Mesenchymal stem cell (in vitro differentiated cells and primary cell): ENCODE results near the gene FASTKD3.

Source experiments
- DNase-seq: peaks from one replicate; pipeline ENCODE4 v3.0.0-alpha.2; 2013
- H2AFZ ChIP-seq: one replicate; pipeline ENCODE4 v1.6.1; 2013; ENCODE audit warnings: low read depth, mild to moderate bottlenecking, control low read depth, inconsistent platforms, low read length, moderate library complexity
- H2AK5ac ChIP-seq: 2 replicates; pipeline ENCODE4 v1.6.1; 2013; ENCODE audit warnings: low read length, moderate library complexity, mild to moderate bottlenecking, inconsistent platforms; ENCODE audit not compliant: severe bottlenecking
- H2BK120ac ChIP-seq: one replicate; pipeline ENCODE4 v1.6.1; 2013; ENCODE audit warnings: low read depth, mild to moderate bottlenecking, inconsistent platforms, low read length, moderate library complexity
- H2BK12ac ChIP-seq, 2 experiments: one replicate each; pipeline ENCODE4 v1.6.1; 2013; ENCODE audit warnings: inconsistent platforms in 2 of 2, low read length in 2 of 2, mild to moderate bottlenecking in 2 of 2, moderate library complexity in 2 of 2, control low read depth in 1 of 2
- H2BK15ac ChIP-seq: one replicate; pipeline ENCODE4 v1.6.1; 2013; ENCODE audit warnings: mild to moderate bottlenecking, low read depth, inconsistent platforms; ENCODE audit not compliant: poor library complexity, severe bottlenecking
- H2BK5ac ChIP-seq: 2 replicates; pipeline ENCODE4 v1.6.1; 2013; ENCODE audit warnings: low read depth, mild to moderate bottlenecking, low read length, control low read depth, inconsistent platforms; ENCODE audit not compliant: poor library complexity, severe bottlenecking
- H3K14ac ChIP-seq, 2 experiments: one replicate each; pipeline ENCODE4 v1.6.1; 2013; ENCODE audit warnings: inconsistent platforms in 2 of 2, low read length in 2 of 2, control low read depth in 1 of 2, mild to moderate bottlenecking in 1 of 2, moderate library complexity in 1 of 2
- H3K18ac ChIP-seq, 2 experiments: one replicate each; pipeline ENCODE4 v1.6.1; 2013; ENCODE audit warnings: inconsistent platforms in 2 of 2, low read length in 2 of 2, control low read depth in 1 of 2, low read depth in 1 of 2, mild to moderate bottlenecking in 1 of 2
- H3K23ac ChIP-seq, 2 experiments: one replicate each; pipeline ENCODE4 v1.6.1; 2013; ENCODE audit warnings: inconsistent platforms in 2 of 2, low read length in 2 of 2, mild to moderate bottlenecking in 2 of 2, moderate library complexity in 2 of 2, control low read depth in 1 of 2
- H3K27ac ChIP-seq: 2 replicates; pipeline ENCODE4 v1.5.1; 2013; ENCODE audit warnings: mild to moderate bottlenecking, moderate library complexity, low read length, control low read depth, inconsistent platforms; ENCODE audit not compliant: poor library complexity, severe bottlenecking
- H3K27me3 ChIP-seq, 2 experiments: 2 replicates each; pipeline versions ENCODE4 v1.6.1 to v1.7.0; 2013; ENCODE audit warnings: low read length in 2 of 2, mild to moderate bottlenecking in 2 of 2, moderate library complexity in 2 of 2, control low read depth in 1 of 2, inconsistent platforms in 1 of 2; ENCODE audit not compliant: control insufficient read depth in 1 of 2, insufficient read depth in 1 of 2
- H3K36me3 ChIP-seq, 2 experiments: 2 replicates each; pipeline versions ENCODE4 v1.6.1 to v1.7.0; 2013; ENCODE audit warnings: low read length in 2 of 2, control low read depth in 1 of 2, inconsistent platforms in 1 of 2, low read depth in 1 of 2, mild to moderate bottlenecking in 1 of 2; ENCODE audit not compliant: insufficient read depth in 2 of 2, control insufficient read depth in 1 of 2
- H3K4ac ChIP-seq, 2 experiments: one replicate each; pipeline ENCODE4 v1.6.1; 2013; ENCODE audit warnings: inconsistent platforms in 2 of 2, low read length in 2 of 2, mild to moderate bottlenecking in 2 of 2, moderate library complexity in 2 of 2, control low read depth in 1 of 2, low read depth in 1 of 2
- H3K4me1 ChIP-seq: 2 replicates; pipeline ENCODE4 v1.6.1; 2013; ENCODE audit warnings: low read depth, low read length, control low read depth; ENCODE audit not compliant: control insufficient read depth, insufficient read depth
- H3K4me2 ChIP-seq: 2 replicates; pipeline ENCODE4 v1.6.1; 2013; ENCODE audit warnings: low read length, mild to moderate bottlenecking, inconsistent platforms; ENCODE audit not compliant: poor library complexity, severe bottlenecking
- H3K4me3 ChIP-seq, 2 experiments: 2 replicates each; pipeline versions ENCODE4 v1.5.1 to v1.7.0; 2013; ENCODE audit warnings: low read length in 2 of 2, mild to moderate bottlenecking in 2 of 2, control low read depth in 1 of 2, low read depth in 1 of 2; ENCODE audit not compliant: insufficient read depth in 1 of 2
- H3K79me1 ChIP-seq: replicated peaks from 2 replicates; pipeline ENCODE4 v1.6.1; 2013; ENCODE audit warnings: mild to moderate bottlenecking, control low read depth, low read length, inconsistent platforms; ENCODE audit not compliant: poor library complexity, severe bottlenecking
- H3K9ac ChIP-seq: 2 replicates; pipeline ENCODE4 v1.7.0; 2013; ENCODE audit warnings: mild to moderate bottlenecking, low read length, moderate library complexity
- H3K9me3 ChIP-seq: 2 replicates; pipeline ENCODE4 v1.7.0; 2013; ENCODE audit warnings: mild to moderate bottlenecking, low read length; ENCODE audit not compliant: control insufficient read depth
- H4K8ac ChIP-seq: one replicate; pipeline ENCODE4 v1.6.1; 2013; ENCODE audit warnings: inconsistent platforms, mild to moderate bottlenecking, low read length, moderate library complexity
- H4K91ac ChIP-seq: one replicate; pipeline ENCODE4 v1.6.1; 2013; ENCODE audit warnings: mild to moderate bottlenecking, low read length, inconsistent platforms
- WGBS: methylation state at CpG from one replicate; pipeline ENCODE4 v1.1.7; 2013; ENCODE audit warnings: mixed read lengths; 5-methylcytosine and 5-hydroxymethylcytosine counted together

Gene FASTKD3

DNA sequence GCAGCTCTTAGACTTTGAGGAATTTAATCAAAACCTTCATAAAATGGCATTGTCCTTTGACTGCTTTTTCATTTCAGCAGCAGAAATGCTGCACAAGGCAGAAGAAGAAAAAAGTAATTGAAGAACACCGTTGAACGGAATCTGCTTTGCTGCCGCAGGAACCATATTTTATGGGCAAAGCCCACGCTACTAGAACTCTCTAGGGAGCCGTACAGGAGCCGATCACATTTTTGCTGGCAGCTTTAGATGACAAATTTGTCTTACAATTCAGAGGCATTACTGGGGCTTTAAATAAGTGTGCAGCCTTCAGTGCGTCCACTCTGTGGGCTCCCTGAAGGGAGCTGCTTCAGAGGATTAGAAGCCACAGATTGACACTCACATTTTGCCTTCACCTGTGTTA lies 23.3 kb downstream of the FASTKD3 start:
- no peak overlapping the region for H2BK12ac ChIP-seq
- 64% methylated on average over 7 of the region's 7 CpGs for WGBS
- no peaks in the 10 kb centered on the region for H3K79me1 ChIP-seq
- H2AK5ac ChIP-seq, result no peak overlapping the region
- no peak overlapping the region for H2BK15ac ChIP-seq
- peaks cover 41 to 71% of the 10 kb centered on the region in 2 experiments for H3K27me3 ChIP-seq
- H3K4ac ChIP-seq, result no peak overlapping the region
- no peak overlapping the region for H3K4me3 ChIP-seq
- no peaks in the 10 kb centered on the region for H3K9me3 ChIP-seq
- no peak overlapping the region for H3K4me2 ChIP-seq
- peaks cover 11% of the 10 kb centered on the region for H3K4me1 ChIP-seq
- H3K9ac ChIP-seq, result no peak overlapping the region
- no peaks in the 10 kb centered on the region for H3K36me3 ChIP-seq
- H2BK120ac ChIP-seq, result no peak overlapping the region
- no peak overlapping the region for H3K14ac ChIP-seq
- H4K91ac ChIP-seq, result no peak overlapping the region
- H2BK5ac ChIP-seq, result no peak overlapping the region
- no peak for DNase-seq
- H3K23ac ChIP-seq, result no peak overlapping the region
- no peak overlapping the region for H2AFZ ChIP-seq
- H3K27ac ChIP-seq, result no peak overlapping the region
- H4K8ac ChIP-seq, result no peak overlapping the region
- no peak overlapping the region for H3K18ac ChIP-seq

DNA sequence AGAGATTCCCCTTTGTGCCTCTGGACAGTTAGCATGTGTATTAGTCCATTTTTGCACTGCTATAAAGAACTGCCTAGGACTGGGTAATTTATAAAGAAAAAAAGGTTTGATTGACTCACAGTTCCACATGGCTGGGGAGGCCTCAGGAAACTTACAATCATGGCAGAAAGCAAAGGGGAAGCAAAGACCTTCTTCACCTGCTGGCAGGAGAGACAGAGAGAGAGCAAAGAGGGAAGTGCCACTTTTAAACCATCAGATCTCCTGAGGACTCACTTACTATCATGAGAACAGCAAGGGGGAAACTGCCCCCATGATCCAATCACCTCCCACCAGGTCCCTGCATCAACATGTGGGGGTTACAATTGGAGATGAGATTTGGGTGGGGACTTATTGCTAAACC lies 23.9 kb downstream of the FASTKD3 start:
- Histone ChIP-seq H3K18ac (no peak overlapping the region), H3K14ac (no peak overlapping the region), H3K4me2 (no peak overlapping the region), H2AFZ (no peak overlapping the region), H3K4me3 (no peak overlapping the region), H2BK120ac (no peak overlapping the region), H3K23ac (no peak overlapping the region), H3K79me1 (no peaks in the 10 kb centered on the region), H3K27ac (no peak overlapping the region), H3K27me3 (peaks cover 41 to 69% of the 10 kb centered on the region in 2 experiments), H3K9me3 (no peaks in the 10 kb centered on the region), H4K91ac (no peak overlapping the region), H3K4me1 (peaks cover 6% of the 10 kb centered on the region), H3K4ac (no peak overlapping the region), H2AK5ac (no peak overlapping the region), H4K8ac (no peak overlapping the region), H3K9ac (no peak overlapping the region), H2BK5ac (no peak overlapping the region), H3K36me3 (no peaks in the 10 kb centered on the region), H2BK15ac (no peak overlapping the region), H2BK12ac (no peak overlapping the region)
- DNase-seq, result no peak

DNA sequence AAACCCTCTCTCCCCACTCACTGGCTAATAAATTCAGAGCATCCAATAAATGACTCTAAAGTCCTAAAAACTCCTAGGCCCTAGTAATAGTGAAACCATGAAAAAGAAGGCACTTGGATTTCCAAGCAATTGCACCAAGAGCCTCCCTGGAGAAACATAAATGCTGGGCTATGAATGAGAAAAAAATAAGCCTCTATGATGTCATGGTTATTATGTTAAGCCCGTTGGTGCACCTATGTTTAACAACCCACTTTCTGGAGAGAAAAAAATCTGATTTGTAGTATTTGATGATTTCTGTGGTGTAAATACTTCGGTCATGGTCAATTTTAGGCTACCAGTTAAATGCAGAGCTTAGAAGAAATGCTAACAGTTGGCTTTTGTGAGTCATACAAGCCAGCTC lies 26.3 kb downstream of the FASTKD3 start:
- Histone ChIP-seq H3K9ac (no peak overlapping the region), H3K9me3 (no peaks in the 10 kb centered on the region), H4K91ac (no peak overlapping the region), H3K4me3 (no peak overlapping the region), H3K4me1 (peaks cover 4% of the 10 kb centered on the region), H2BK5ac (no peak overlapping the region), H3K27me3 (peaks cover 35 to 49% of the 10 kb centered on the region in 2 experiments), H3K14ac (no peak overlapping the region), H2BK120ac (no peak overlapping the region), H3K36me3 (no peaks in the 10 kb centered on the region), H2AK5ac (no peak overlapping the region), H4K8ac (no peak overlapping the region), H3K18ac (no peak overlapping the region), H2AFZ (no peak overlapping the region), H2BK12ac (no peak overlapping the region), H3K4me2 (no peak overlapping the region), H3K27ac (no peak overlapping the region), H3K79me1 (no peaks in the 10 kb centered on the region), H2BK15ac (no peak overlapping the region), H3K23ac (no peak overlapping the region), H3K4ac (no peak overlapping the region)
- no peak for DNase-seq
- WGBS, result 61% methylated on average over 2 of the region's 2 CpGs

DNA sequence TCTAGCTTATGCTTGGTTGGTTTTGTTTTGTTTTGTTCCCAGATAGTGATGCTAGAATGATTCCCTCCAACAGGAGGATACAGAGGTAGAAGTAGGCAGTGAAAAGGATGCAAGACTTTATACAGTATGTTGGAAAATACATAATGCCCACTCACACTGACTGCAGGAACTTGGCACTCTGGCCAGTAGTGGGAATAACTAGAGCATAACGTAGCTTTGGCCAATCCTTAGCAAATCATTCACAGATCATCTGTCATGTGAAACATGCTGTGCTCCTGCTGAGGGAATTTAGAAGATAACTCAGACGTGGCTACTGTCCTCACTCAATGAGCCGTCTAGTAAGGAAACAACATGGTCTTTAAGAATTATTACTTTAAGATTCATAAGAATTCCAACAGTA lies 31.4 kb downstream of the FASTKD3 start:
- DNase-seq, result no peak
- no peaks in the 10 kb centered on the region for H3K36me3 ChIP-seq
- H3K18ac ChIP-seq, result no peak overlapping the region
- no peaks in the 10 kb centered on the region for H3K79me1 ChIP-seq
- peaks cover 4% of the 10 kb centered on the region for H3K4me1 ChIP-seq
- H3K23ac ChIP-seq, result no peak overlapping the region
- H3K9me3 ChIP-seq, result no peaks in the 10 kb centered on the region
- H3K4ac ChIP-seq, result no peak overlapping the region
- H2BK5ac ChIP-seq, result no peak overlapping the region
- 78% methylated on average over 3 of the region's 3 CpGs for WGBS
- H2BK120ac ChIP-seq, result no peak overlapping the region
- H4K91ac ChIP-seq, result no peak overlapping the region
- H3K27me3 ChIP-seq, result no peaks in the 10 kb centered on the region
- H2AK5ac ChIP-seq, result no peak overlapping the region
- H3K27ac ChIP-seq, result peak overlapping the region; percentile 83
- no peak overlapping the region for H2BK15ac ChIP-seq
- no peak overlapping the region for H3K4me3 ChIP-seq
- no peak overlapping the region for H2AFZ ChIP-seq
- no peak overlapping the region for H3K4me2 ChIP-seq
- no peak overlapping the region for H4K8ac ChIP-seq
- H3K14ac ChIP-seq, result no peak overlapping the region
- H2BK12ac ChIP-seq, result no peak overlapping the region
- H3K9ac ChIP-seq, result no peak overlapping the region
